Psoas muscle (tissue), 8 donors: ENCODE results near the gene SNED1. TPM values are rescaled to one million over a fixed set of nuclear protein-coding genes. Genes with fewer than 3 reads are reported as not detected.

ENCODE experiments used
- ATAC-seq, 4 donors: fragments of 200-7000 bp; cut with Tn5 transposase; one replicate each; pipeline ENCODE4 v1.9.1; 2020; ENCODE audit warnings: moderate library complexity in 3 of 4, mild to moderate bottlenecking in 2 of 4
- DNase-seq, 2 donors: peaks; one replicate each; pipeline ENCODE4 v3.0.0-alpha.2; 2020
- H3K27ac ChIP-seq: fragments of 200-600 bp; one replicate; pipeline ENCODE4 v1.8.0; 2022
- H3K27me3 ChIP-seq, 3 donors: fragments of 200-600 bp in 1 of 3; one replicate each; pipeline versions ENCODE4 v1.6.1 to v1.8.0; 2013 to 2022; ENCODE audit warnings: low read length in 2 of 3, mild to moderate bottlenecking in 2 of 3, moderate library complexity in 1 of 3; ENCODE audit not compliant: insufficient read depth in 3 of 3
- H3K36me3 ChIP-seq, 2 donors: fragments of 200-600 bp in 1 of 2; one replicate each; pipeline versions ENCODE4 v1.6.1 to v1.8.0; 2013 to 2022; ENCODE audit warnings: low read depth in 1 of 2, mild to moderate bottlenecking in 1 of 2, moderate library complexity in 1 of 2; ENCODE audit not compliant: insufficient read depth in 1 of 2
- H3K4me1 ChIP-seq: fragments of 200-600 bp; one replicate; pipeline ENCODE4 v1.8.0; 2022
- H3K4me3 ChIP-seq: fragments of 200-600 bp; one replicate; pipeline ENCODE4 v1.8.0; 2022; ENCODE audit warnings: mild to moderate bottlenecking
- H3K9me3 ChIP-seq: fragments of 200-600 bp; one replicate; pipeline ENCODE4 v1.8.0; 2022
- WGBS, 3 donors: extraction: QIAGEN DNeasy Blood & Tissue Kit; methylation state at CpG; one replicate each; pipeline versions ENCODE4 v1.1.6 to v1.1.7; 2013; 5-methylcytosine and 5-hydroxymethylcytosine counted together
- intact Hi-C, 2 donors: fragments of 100-400 bp; cut with DNase I; formaldehyde crosslinking; loops; one replicate each; pipeline versions ENCODE4 v1.11.0 to v1.14.2; 2022
- polyA plus RNA-seq, 3 donors: library from polyadenylated mRNA; stranded (reverse); fragments of 200-250 nt; gene quantifications; one replicate each; pipeline ENCODE4 v1.2.3, GENCODE V29; 2013
- total RNA-seq, 4 donors: library from RNA; stranded (reverse); fragmentation: NEBNext Ultra II Directional in 2 of 4; extraction: Animal tissue kit (Norgen Biotek cat#: 25700) in 2 of 4; gene quantifications; one replicate each; pipeline versions ENCODE4 v1.2.1 to v1.2.4, GENCODE V29; 2021 to 2023
- TF ChIP-seq, protein P1 (sequence below): fragments of 200-600 bp; IDR thresholded peaks from one replicate; pipeline ENCODE4 v1.8.0; 2022; ENCODE audit warnings: antibody characterized with exemption
- donor health status: healthy with polysubstance abuse.
- donor health status: DM: no; HTN: no; CAD: no; lungs with moderate emphysema.
- donor health status: Bipolar disorder and iron deficiency.
- donor health status: healthy.
- donor health status: DM: yes; HTN: yes; CAD: no.
- donor health status: DM: no; HTN: no; CAD: no.
- donor health status: DM: no; HTN: no; CAD: no.
- donor health status: DM: yes; HTN: yes; CAD: no.

The SNED1 gene
- total and polyA plus RNA-seq, 7 donors: 7.8 to 36.9 (median 9.2) TPM

DNA sequence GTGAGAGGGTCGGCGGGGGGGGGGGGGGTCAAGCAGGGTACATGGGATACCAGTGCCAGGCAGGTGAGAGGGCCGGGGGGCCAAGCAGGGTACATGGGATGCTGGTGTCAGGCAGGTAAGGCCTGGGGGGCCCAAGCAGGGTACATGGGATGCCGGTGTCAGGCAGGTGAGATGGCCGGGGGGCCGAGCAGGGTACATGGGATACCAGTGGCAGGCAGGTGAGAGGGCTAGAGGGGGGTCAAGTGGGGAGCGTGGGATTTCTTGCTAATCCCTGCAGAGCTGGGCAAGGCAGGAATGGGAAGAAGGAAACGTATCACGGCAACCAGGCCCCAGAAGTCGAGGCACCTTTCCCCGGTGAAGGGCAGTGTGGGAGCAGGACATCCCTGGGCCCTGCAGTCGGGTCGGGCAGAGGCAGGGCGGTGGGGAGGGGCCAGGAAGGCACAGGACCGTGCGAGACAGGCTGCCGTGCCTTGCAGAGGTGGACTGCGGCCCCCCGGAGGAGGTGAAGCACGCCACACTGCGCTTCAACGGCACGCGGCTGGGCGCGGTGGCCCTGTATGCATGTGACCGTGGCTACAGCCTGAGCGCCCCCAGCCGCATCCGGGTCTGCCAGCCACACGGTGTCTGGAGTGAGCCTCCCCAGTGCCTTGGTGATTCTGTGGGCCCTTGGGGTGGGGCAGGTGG is 54.4 kb downstream of the SNED1 start:
- intact Hi-C loops: no loop called here
- H3K9me3 ChIP-seq: no peaks in the 10 kb centered on the region
- ATAC-seq (peak in 2 of 4 donors; percentile 11 to 20), DNase-seq (peak; percentile 12 to 47)
- TF ChIP-seq, protein P1, sequence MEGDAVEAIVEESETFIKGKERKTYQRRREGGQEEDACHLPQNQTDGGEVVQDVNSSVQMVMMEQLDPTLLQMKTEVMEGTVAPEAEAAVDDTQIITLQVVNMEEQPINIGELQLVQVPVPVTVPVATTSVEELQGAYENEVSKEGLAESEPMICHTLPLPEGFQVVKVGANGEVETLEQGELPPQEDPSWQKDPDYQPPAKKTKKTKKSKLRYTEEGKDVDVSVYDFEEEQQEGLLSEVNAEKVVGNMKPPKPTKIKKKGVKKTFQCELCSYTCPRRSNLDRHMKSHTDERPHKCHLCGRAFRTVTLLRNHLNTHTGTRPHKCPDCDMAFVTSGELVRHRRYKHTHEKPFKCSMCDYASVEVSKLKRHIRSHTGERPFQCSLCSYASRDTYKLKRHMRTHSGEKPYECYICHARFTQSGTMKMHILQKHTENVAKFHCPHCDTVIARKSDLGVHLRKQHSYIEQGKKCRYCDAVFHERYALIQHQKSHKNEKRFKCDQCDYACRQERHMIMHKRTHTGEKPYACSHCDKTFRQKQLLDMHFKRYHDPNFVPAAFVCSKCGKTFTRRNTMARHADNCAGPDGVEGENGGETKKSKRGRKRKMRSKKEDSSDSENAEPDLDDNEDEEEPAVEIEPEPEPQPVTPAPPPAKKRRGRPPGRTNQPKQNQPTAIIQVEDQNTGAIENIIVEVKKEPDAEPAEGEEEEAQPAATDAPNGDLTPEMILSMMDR: no peak
- H3K4me3 ChIP-seq: no peak overlapping the region
- H3K36me3 ChIP-seq: peaks cover 5 to 80% of the 10 kb centered on the region in 2 donors
- no peak overlapping the region for H3K27ac ChIP-seq
- 87 to 91% (median 91%) methylated on average over 29 to 31 of the region's 31 CpGs for WGBS, 3 donors
- H3K4me1 ChIP-seq: no peaks in the 10 kb centered on the region
- no peaks in the 10 kb centered on the region for H3K27me3 ChIP-seq

DNA sequence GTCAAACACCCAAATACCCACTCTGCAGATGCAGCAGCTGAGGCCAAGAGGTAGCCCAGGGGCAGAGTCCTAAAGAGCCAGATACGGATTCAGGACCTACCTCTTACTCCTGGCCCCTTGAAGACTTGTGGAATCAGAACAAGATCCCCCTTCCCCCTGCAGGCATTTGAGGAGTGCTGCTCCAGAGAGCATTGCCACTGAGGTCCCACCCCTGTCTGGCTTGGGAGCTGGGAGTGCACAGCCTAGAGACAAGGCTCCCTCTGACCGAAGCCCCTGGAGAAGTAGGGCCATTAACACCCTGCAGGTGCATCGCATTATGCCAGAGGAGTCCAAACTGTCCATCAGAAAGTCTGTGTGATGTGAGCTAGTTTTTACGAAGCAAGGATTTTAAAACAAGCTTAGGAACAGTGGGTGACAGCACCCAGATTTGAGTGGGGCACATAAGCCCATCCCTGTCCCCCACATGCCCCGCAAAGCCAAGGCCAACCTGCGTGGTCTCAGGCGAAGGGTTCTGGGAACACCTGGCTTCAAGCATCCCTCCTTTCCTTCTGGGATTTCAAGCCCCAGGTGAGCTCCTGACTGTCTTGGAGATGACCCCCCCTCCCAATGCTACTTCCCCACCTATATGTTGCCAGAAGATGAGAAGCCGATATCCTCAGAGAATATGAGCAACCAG is 55.3 kb downstream of the SNED1 start:
- Histone ChIP-seq H3K27ac (no peak overlapping the region), H3K4me1 (no peaks in the 10 kb centered on the region), H3K27me3 (no peaks in the 10 kb centered on the region), H3K4me3 (no peak overlapping the region), H3K36me3 (peaks cover 5 to 78% of the 10 kb centered on the region in 2 donors), H3K9me3 (no peaks in the 10 kb centered on the region)
- intact Hi-C loops: no loop called here
- no peak for ATAC-seq
- WGBS, 3 donors: 92 to 96% (median 93%) methylated on average over 8 of the region's 8 CpGs
- TF ChIP-seq, protein P1: no peak
- no peak for DNase-seq

DNA sequence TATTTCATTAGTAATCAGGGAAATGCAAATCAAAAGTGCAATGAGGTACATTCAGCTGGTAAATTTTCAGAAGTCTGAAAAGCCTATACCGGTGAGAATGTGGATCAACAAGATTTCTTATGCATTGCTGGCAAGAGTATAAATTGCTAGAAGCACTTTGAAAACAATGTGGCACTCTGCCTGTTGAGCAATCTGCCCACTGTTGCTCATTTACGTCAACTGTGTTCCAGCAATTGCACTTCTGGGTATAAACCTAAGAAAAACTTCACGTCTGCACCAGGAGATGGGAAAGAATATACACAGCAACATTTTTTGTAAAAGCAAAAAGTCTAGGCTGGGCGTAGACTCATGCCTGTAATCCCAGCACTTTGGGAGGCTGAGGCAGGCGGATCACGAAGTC is 62.9 kb downstream of the SNED1 start:
- 75 to 79% (median 75%) methylated on average over 6 of the region's 6 CpGs for WGBS, 3 donors
- DNase-seq: no peak
- H3K27ac ChIP-seq: no peak overlapping the region
- TF ChIP-seq, protein P1: no peak
- peaks cover 0 to 32% of the 10 kb centered on the region in 2 donors for H3K36me3 ChIP-seq
- no peaks in the 10 kb centered on the region for H3K4me1 ChIP-seq
- H3K9me3 ChIP-seq: no peaks in the 10 kb centered on the region
- no peak for ATAC-seq
- no peak overlapping the region for H3K4me3 ChIP-seq
- no peaks in the 10 kb centered on the region for H3K27me3 ChIP-seq
- intact Hi-C loops: no loop called here

DNA sequence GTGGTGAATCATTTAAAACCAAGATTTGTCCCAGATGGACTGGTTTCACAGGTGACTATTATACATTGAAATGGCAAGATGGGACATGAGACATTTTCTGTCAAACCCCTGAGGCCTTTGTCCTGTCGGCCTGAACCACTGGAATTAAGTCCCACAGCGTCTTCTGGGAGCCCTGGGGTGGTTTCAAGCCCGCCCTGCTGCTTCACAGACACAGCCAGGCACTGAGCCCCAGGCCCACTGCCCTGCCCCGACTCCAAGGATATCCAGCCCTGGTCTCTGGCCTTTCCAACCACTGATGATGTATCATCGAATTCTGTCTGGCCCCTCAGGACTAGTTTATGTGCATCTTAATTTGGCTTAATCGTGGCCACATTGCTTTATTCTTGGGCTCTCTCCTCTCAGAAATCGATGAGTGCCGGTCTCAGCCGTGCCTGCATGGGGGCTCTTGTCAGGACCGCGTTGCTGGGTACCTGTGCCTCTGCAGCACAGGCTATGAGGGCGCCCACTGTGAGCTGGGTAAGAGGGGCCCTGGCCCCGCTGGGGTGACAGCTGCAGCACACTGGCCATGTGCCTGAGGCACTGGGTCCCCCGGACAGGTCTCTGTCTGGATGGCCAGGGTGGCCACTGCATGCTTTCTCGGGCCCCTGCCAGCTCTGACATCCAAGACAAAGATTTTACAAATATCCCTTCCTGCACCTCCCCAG is 64.1 kb downstream of the SNED1 start:
- H3K4me1 ChIP-seq: no peaks in the 10 kb centered on the region
- WGBS, 3 donors: 67 to 75% (median 69%) methylated on average over 15 of the region's 15 CpGs
- peaks cover 0 to 40% of the 10 kb centered on the region in 2 donors for H3K36me3 ChIP-seq
- H3K9me3 ChIP-seq: no peaks in the 10 kb centered on the region
- H3K4me3 ChIP-seq: no peak overlapping the region
- H3K27ac ChIP-seq: no peak overlapping the region
- no peaks in the 10 kb centered on the region for H3K27me3 ChIP-seq
- DNase-seq: no peak
- intact Hi-C loops: no loop called here
- no peak for ATAC-seq
- TF ChIP-seq, protein P1: no peak
